ENCODE results near the gene AUTS2.

- TF ChIP-seq TARDBP (IDR thresholded peaks at IDR 0.05) (no peak), NFRKB (IDR thresholded peaks at IDR 0.05) (no peak), CTBP1 (IDR thresholded peaks at IDR 0.05; ENCODE audit: borderline replicate concordance) (no peak), BHLHE40 (IDR thresholded peaks at IDR 0.05; ENCODE audit: borderline replicate concordance) (no peak), FOXA1 (IDR thresholded peaks at IDR 0.05) (no peak), FOXK2 (IDR thresholded peaks at IDR 0.05) (no peak)
These were observed 365.1 kb downstream of the AUTS2 start for GRCh38 chr7:69963393-69963792.
